Neural crest cell (in vitro differentiated cells): Measurements from ENCODE around the gene C10orf53. TPM values are rescaled to one million over a fixed set of nuclear protein-coding genes. Genes with fewer than 3 reads are reported as not detected.
A peak's percentile ranks its signal among the peaks of the same experiment; 100 is the strongest.

ENCODE experiments used
- DNase-seq: peaks from one replicate; pipeline ENCODE4 v3.0.0; 2021; ENCODE audit warnings: low read depth, mixed read lengths, low spot score
- H3K27ac Mint-ChIP-seq: one replicate; pipeline ENCODE4 v1.8.0; 2021; ENCODE audit warnings: mild to moderate bottlenecking, mixed read lengths; ENCODE audit not compliant: unreplicated experiment
- H3K27me3 Mint-ChIP-seq: 2 replicates; pipeline ENCODE4 v1.8.0; 2021; ENCODE audit warnings: low read depth, mild to moderate bottlenecking, mixed read lengths
- H3K36me3 Mint-ChIP-seq: 2 replicates; pipeline ENCODE4 v1.8.0; 2021; ENCODE audit warnings: low read depth, mild to moderate bottlenecking, mixed read lengths
- H3K4me1 Mint-ChIP-seq: 2 replicates; pipeline ENCODE4 v1.8.0; 2021; ENCODE audit warnings: mixed read lengths
- H3K4me3 Mint-ChIP-seq: one replicate; pipeline ENCODE4 v1.8.0; 2021; ENCODE audit warnings: mild to moderate bottlenecking, mixed read lengths
- H3K9me3 Mint-ChIP-seq: 2 replicates; pipeline ENCODE4 v1.8.0; 2021; ENCODE audit warnings: mixed read lengths
- long read RNA-seq: library from polyadenylated mRNA; unstranded; transcript quantifications from one replicate; pipeline ENCODE4 v2.0.0, GENCODE V29; 2020
- total RNA-seq: library from RNA; stranded (reverse); gene quantifications from 2 replicates; pipeline ENCODE4 v1.2.1, GENCODE V29; 2021
- TF ChIP-seq, protein P1 (sequence below): fragments of 200-600 bp; sonication (generic); conservative IDR thresholded peaks from 2 replicates; pipeline ENCODE4 v1.5.0; 2021; ENCODE audit warnings: antibody characterized with exemption, mild to moderate bottlenecking

C10orf53 gene
- total RNA-seq = 0.14 TPM in 1 of 2 replicates, not detected in the other
- long read RNA-seq = 0 reads

DNA sequence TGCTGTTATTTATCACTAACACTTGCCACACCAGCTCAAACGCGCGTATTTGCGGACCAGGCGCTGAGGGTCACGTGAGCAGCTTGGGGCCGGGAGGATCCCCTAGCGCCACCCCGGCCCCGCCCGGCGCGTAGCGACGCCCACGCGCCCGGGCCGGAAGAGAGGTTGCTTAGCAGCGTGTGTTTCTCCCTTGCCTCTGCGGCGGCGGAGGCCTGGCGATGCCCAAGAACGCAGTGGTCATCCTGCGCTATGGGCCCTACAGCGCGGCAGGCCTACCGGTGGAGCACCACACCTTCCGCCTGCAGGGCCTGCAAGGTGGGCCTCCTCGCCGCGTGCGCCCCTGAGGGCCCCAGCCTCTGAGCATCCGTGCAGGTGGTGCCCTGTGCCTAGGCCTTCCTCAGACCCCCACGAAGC, at the start of gene C10orf53:
Gene C10orf53, plus strand, starts transcription at position 172 of the 414 bp plus-strand sequence. Its CDS starts 47 bp downstream, at position 219.
- TF ChIP-seq, protein P1, sequence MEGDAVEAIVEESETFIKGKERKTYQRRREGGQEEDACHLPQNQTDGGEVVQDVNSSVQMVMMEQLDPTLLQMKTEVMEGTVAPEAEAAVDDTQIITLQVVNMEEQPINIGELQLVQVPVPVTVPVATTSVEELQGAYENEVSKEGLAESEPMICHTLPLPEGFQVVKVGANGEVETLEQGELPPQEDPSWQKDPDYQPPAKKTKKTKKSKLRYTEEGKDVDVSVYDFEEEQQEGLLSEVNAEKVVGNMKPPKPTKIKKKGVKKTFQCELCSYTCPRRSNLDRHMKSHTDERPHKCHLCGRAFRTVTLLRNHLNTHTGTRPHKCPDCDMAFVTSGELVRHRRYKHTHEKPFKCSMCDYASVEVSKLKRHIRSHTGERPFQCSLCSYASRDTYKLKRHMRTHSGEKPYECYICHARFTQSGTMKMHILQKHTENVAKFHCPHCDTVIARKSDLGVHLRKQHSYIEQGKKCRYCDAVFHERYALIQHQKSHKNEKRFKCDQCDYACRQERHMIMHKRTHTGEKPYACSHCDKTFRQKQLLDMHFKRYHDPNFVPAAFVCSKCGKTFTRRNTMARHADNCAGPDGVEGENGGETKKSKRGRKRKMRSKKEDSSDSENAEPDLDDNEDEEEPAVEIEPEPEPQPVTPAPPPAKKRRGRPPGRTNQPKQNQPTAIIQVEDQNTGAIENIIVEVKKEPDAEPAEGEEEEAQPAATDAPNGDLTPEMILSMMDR = no peak
- Mint-ChIP-seq H3K27me3 (peaks cover 73% of the 10 kb centered on the region), H3K36me3 (peaks cover 3% of the 10 kb centered on the region), H3K4me1 (peaks cover 8% of the 10 kb centered on the region), H3K9me3 (peaks cover 5% of the 10 kb centered on the region), H3K27ac (no peak within 1 kb of the TSS), H3K4me3 (peak within 1 kb of the TSS; percentile 91)
- DNase-seq = peak; percentile 69

DNA sequence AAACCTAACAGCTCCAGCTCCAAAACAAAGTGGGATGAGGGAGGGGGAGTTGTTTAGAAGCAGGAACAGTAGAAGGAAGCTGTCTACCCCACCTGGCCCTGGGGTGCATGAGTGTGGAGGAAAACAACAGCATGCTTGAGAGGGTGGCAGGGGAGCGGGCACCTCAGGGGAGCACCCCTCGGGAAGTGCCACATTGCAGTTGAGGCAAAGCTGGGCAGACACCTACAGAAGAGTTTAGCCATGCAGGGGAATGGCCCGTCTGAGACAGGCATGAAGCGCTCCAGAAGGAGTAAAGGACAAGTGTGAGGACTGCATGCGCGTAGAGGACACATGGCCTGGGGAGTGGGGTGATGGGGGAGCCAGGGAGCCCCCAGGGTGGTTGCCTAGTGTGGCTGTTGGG, 47.5 kb upstream of the C10orf53 start:
- Mint-ChIP-seq H3K27ac (no peak overlapping the region), H3K4me1 (no peaks in the 10 kb centered on the region), H3K36me3 (no peaks in the 10 kb centered on the region), H3K9me3 (no peaks in the 10 kb centered on the region), H3K4me3 (no peak overlapping the region), H3K27me3 (peaks cover 28% of the 10 kb centered on the region)
- DNase-seq = no peak
- TF ChIP-seq, protein P1 = no peak

- TF ChIP-seq, protein P1 = no peak
- Mint-ChIP-seq H3K27me3 (peaks cover 35% of the 10 kb centered on the region), H3K27ac (no peak overlapping the region), H3K9me3 (no peaks in the 10 kb centered on the region), H3K4me1 (no peaks in the 10 kb centered on the region), H3K36me3 (no peaks in the 10 kb centered on the region), H3K4me3 (no peak overlapping the region)
- no peak for DNase-seq
These were observed 46.8 kb upstream of the C10orf53 start for GRCh38 chr10:49632406-49633317.

DNA sequence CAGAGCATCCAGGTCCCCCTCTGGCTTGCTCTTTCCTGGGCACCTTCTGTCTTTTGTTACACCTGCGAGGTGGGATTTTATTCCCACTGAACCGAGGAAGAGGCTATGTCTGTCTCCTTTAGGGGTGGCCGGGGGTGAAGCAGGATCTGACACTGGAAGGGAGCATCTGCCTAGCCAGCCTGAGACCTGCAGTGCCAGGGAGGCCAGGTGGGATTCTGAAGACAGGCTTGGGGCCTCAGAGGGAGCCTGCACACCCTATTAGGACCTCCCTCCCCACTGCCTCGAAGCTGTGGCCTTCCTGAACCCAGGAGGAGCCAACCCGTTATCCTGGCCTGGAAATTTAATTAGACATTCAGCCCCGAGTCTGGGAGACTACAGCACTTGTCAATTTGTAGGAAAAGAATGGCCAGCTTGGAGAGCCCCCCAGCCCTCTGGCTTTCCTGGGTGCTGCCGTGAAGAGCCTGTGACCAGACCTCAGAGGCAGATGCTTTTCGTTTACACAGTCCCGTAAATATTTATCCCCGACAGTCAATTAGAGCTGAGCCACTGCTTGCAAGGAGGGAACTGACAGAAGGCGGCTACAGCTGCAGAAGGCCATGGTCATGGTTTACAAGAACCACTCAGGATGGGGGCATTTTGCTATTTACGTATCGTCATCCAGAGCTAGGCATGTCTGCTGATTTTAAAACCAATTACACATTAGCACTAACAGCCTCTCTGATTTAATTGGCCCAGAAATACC, 46.0 kb upstream of the C10orf53 start:
- Mint-ChIP-seq H3K36me3 (no peaks in the 10 kb centered on the region), H3K4me3 (no peak overlapping the region), H3K4me1 (no peaks in the 10 kb centered on the region), H3K27ac (peak overlapping the region; percentile 45), H3K9me3 (no peaks in the 10 kb centered on the region), H3K27me3 (peaks cover 43% of the 10 kb centered on the region)
- no peak for DNase-seq
- TF ChIP-seq, protein P1 = no peak

- Mint-ChIP-seq H3K4me1 (no peaks in the 10 kb centered on the region), H3K4me3 (no peak overlapping the region), H3K9me3 (no peaks in the 10 kb centered on the region), H3K36me3 (no peaks in the 10 kb centered on the region), H3K27ac (no peak overlapping the region), H3K27me3 (peaks cover 50% of the 10 kb centered on the region)
- TF ChIP-seq, protein P1 = no peak
- no peak for DNase-seq
These were observed 45.3 kb upstream of the C10orf53 start for GRCh38 chr10:49634069-49634660.
